ENCODE data around the gene AGER.

- TF ChIP-seq, protein P1, sequence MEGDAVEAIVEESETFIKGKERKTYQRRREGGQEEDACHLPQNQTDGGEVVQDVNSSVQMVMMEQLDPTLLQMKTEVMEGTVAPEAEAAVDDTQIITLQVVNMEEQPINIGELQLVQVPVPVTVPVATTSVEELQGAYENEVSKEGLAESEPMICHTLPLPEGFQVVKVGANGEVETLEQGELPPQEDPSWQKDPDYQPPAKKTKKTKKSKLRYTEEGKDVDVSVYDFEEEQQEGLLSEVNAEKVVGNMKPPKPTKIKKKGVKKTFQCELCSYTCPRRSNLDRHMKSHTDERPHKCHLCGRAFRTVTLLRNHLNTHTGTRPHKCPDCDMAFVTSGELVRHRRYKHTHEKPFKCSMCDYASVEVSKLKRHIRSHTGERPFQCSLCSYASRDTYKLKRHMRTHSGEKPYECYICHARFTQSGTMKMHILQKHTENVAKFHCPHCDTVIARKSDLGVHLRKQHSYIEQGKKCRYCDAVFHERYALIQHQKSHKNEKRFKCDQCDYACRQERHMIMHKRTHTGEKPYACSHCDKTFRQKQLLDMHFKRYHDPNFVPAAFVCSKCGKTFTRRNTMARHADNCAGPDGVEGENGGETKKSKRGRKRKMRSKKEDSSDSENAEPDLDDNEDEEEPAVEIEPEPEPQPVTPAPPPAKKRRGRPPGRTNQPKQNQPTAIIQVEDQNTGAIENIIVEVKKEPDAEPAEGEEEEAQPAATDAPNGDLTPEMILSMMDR (IDR thresholded peaks at IDR 0.05; ENCODE audit: insufficient read depth, low read length, poor library complexity, severe bottlenecking) = no peak
- TF ChIP-seq EZH2phosphoT487 (conservative IDR thresholded peaks at IDR 0.05; ENCODE audit: low read length) = no peak
These were observed 37.4 kb downstream of the AGER start for GRCh38 chr6:32146687-32147086.

Measured in SU-DHL-6 (cell line).